ENCODE measurements around the gene POU2F1.

The POU2F1 gene

GRCh38 chr1:167471568-167471967, 250.9 kb downstream of the POU2F1 start:
- TF ChIP-seq, protein P1, sequence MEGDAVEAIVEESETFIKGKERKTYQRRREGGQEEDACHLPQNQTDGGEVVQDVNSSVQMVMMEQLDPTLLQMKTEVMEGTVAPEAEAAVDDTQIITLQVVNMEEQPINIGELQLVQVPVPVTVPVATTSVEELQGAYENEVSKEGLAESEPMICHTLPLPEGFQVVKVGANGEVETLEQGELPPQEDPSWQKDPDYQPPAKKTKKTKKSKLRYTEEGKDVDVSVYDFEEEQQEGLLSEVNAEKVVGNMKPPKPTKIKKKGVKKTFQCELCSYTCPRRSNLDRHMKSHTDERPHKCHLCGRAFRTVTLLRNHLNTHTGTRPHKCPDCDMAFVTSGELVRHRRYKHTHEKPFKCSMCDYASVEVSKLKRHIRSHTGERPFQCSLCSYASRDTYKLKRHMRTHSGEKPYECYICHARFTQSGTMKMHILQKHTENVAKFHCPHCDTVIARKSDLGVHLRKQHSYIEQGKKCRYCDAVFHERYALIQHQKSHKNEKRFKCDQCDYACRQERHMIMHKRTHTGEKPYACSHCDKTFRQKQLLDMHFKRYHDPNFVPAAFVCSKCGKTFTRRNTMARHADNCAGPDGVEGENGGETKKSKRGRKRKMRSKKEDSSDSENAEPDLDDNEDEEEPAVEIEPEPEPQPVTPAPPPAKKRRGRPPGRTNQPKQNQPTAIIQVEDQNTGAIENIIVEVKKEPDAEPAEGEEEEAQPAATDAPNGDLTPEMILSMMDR (IDR thresholded peaks at IDR 0.05; ENCODE audit: insufficient read depth, low read length, poor library complexity, severe bottlenecking), result no peak
- Histone ChIP-seq H3K4me3 (replicated peaks; ENCODE audit: low read depth, low read length) (no peak overlapping the region), H3K27me3 (replicated peaks; ENCODE audit: control insufficient read depth, insufficient read depth, low read length) (no peaks in the 10 kb centered on the region), H3K36me3 (ENCODE audit: control insufficient read depth, insufficient read depth, low read length) (no peaks in the 10 kb centered on the region)
- no peak for DNase-seq (ENCODE audit: extremely low read depth, insufficient read length)

- DNase-seq (ENCODE audit: extremely low read depth, insufficient read length), result no peak
- Histone ChIP-seq H3K36me3 (ENCODE audit: control insufficient read depth, insufficient read depth, low read length) (no peaks in the 10 kb centered on the region), H3K27me3 (replicated peaks; ENCODE audit: control insufficient read depth, insufficient read depth, low read length) (no peaks in the 10 kb centered on the region), H3K4me3 (replicated peaks; ENCODE audit: low read depth, low read length) (no peak overlapping the region)
- TF ChIP-seq, protein P1 (IDR thresholded peaks at IDR 0.05; ENCODE audit: insufficient read depth, low read length, poor library complexity, severe bottlenecking), result no peak
Measured at GRCh38 chr1:167472752-167473521, 252.3 kb downstream of the POU2F1 start.

- TF ChIP-seq, protein P1 (IDR thresholded peaks at IDR 0.05; ENCODE audit: insufficient read depth, low read length, poor library complexity, severe bottlenecking), result no peak
Measured at GRCh38 chr1:167473761-167474160, 253.1 kb downstream of the POU2F1 start.

DNA sequence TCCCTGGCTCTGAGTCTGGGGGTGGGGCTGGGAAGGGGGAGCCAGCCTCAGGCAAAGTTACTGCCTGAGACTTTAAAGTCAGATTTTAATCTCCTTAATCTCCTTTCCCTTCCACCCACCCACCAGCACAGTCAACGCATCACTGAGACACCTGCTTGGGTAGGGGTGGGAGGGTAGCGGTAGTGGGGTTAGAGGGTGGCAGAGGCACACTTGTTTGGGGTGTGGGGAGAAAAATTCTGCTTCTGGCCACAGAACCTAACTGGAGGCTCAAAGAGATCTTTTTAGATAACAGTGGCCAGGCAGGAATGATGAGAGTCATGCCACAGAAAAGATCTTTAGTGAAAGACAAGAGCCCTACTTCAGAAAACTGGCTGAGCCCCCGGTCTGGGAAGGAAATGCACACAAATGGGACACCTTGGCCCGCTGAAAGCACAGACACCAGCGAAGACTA, 253.5 kb downstream of the POU2F1 start:
- H3K4me3 ChIP-seq (replicated peaks; ENCODE audit: low read depth, low read length), result no peak overlapping the region
- no peak for DNase-seq (ENCODE audit: extremely low read depth, insufficient read length)
- TF ChIP-seq, protein P1 (IDR thresholded peaks at IDR 0.05; ENCODE audit: insufficient read depth, low read length, poor library complexity, severe bottlenecking), result no peak
- H3K27me3 ChIP-seq (replicated peaks; ENCODE audit: control insufficient read depth, insufficient read depth, low read length), result no peaks in the 10 kb centered on the region
- no peaks in the 10 kb centered on the region for H3K36me3 ChIP-seq (ENCODE audit: control insufficient read depth, insufficient read depth, low read length)

More at GRCh38 chr1:167473761-167474160, 253.1 kb downstream of the POU2F1 start:
- no peak for DNase-seq (ENCODE audit: extremely low read depth, insufficient read length)
- Histone ChIP-seq H3K4me3 (replicated peaks; ENCODE audit: low read depth, low read length) (no peak overlapping the region), H3K36me3 (ENCODE audit: control insufficient read depth, insufficient read depth, low read length) (no peaks in the 10 kb centered on the region), H3K27me3 (replicated peaks; ENCODE audit: control insufficient read depth, insufficient read depth, low read length) (no peaks in the 10 kb centered on the region)

GRCh38 chr1:167476061-167476460, 255.4 kb downstream of the POU2F1 start:
- H3K27me3 ChIP-seq (replicated peaks; ENCODE audit: control insufficient read depth, insufficient read depth, low read length), result no peaks in the 10 kb centered on the region

More at GRCh38 chr1:167476061-167476460, 255.4 kb downstream of the POU2F1 start:
- TF ChIP-seq, protein P1 (IDR thresholded peaks at IDR 0.05; ENCODE audit: insufficient read depth, low read length, poor library complexity, severe bottlenecking), result no peak
- no peak for DNase-seq (ENCODE audit: extremely low read depth, insufficient read length)
- no peak overlapping the region for H3K4me3 ChIP-seq (replicated peaks; ENCODE audit: low read depth, low read length)
- no peaks in the 10 kb centered on the region for H3K36me3 ChIP-seq (ENCODE audit: control insufficient read depth, insufficient read depth, low read length)
